ENCODE results near the gene GRB10. TPM values are rescaled to one million over a fixed set of nuclear protein-coding genes. Genes with fewer than 3 reads are reported as not detected.

The GRB10 gene
- total and polyA plus RNA-seq, 4 donors: 11.6 to 68.6 (median 41.0) TPM

DNA sequence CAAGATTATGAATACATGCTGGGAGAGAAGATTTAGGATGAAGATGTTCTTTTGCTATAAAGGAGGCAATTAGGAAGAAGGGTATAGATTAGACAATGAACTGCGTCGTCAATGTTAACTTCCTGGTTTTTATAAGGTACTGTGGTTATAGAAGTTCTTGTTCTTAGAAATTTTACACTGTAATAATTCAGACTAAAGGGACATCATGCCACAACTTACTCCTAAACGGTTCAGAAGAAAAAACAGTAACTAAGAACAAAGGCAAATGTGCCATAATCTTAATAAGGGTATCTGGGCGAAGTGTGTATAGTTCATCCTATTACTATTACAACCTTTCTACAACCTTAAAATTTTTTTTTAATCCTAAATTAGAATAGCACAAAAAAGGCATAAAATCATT is 186.2 kb downstream of the GRB10 start:
- no peak overlapping the region for H3K4me3 ChIP-seq
- H3K4me1 ChIP-seq (ENCODE audit: control insufficient read depth in 5 of 5, insufficient read depth in 5 of 5, low read length in 5 of 5): peaks cover 0 to 1% (median 0%) of the 10 kb centered on the region in 5 donors
- H3K9ac ChIP-seq (ENCODE audit: insufficient read depth in 1 of 2, low read length in 2 of 2): no peak overlapping the region
- TF ChIP-seq, protein P1, sequence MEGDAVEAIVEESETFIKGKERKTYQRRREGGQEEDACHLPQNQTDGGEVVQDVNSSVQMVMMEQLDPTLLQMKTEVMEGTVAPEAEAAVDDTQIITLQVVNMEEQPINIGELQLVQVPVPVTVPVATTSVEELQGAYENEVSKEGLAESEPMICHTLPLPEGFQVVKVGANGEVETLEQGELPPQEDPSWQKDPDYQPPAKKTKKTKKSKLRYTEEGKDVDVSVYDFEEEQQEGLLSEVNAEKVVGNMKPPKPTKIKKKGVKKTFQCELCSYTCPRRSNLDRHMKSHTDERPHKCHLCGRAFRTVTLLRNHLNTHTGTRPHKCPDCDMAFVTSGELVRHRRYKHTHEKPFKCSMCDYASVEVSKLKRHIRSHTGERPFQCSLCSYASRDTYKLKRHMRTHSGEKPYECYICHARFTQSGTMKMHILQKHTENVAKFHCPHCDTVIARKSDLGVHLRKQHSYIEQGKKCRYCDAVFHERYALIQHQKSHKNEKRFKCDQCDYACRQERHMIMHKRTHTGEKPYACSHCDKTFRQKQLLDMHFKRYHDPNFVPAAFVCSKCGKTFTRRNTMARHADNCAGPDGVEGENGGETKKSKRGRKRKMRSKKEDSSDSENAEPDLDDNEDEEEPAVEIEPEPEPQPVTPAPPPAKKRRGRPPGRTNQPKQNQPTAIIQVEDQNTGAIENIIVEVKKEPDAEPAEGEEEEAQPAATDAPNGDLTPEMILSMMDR (IDR thresholded peaks at IDR 0.05; ENCODE audit: control extremely low read depth, extremely low read depth): no peak
- no peak overlapping the region for H3K27ac ChIP-seq (ENCODE audit: low read depth in 1 of 2, low read length in 1 of 2)
- H3K36me3 ChIP-seq (ENCODE audit: control insufficient read depth in 4 of 4, insufficient read depth in 4 of 4, low read length in 4 of 4): peaks cover 8 to 34% (median 14%) of the 10 kb centered on the region in 4 donors
- no peak for DNase-seq
- no peaks in the 10 kb centered on the region for H3K9me3 ChIP-seq (ENCODE audit: control insufficient read depth in 4 of 4, insufficient read depth in 3 of 4, low read length in 3 of 4)
- no peak for ATAC-seq (ENCODE audit: insufficient read depth, low FRiP score)
- 79 to 86% methylated on average over 4 of the region's 4 CpGs for WGBS, 2 donors
- no peaks in the 10 kb centered on the region for H3K27me3 ChIP-seq (ENCODE audit: control insufficient read depth in 3 of 3, insufficient read depth in 3 of 3, low read length in 2 of 3)

DNA sequence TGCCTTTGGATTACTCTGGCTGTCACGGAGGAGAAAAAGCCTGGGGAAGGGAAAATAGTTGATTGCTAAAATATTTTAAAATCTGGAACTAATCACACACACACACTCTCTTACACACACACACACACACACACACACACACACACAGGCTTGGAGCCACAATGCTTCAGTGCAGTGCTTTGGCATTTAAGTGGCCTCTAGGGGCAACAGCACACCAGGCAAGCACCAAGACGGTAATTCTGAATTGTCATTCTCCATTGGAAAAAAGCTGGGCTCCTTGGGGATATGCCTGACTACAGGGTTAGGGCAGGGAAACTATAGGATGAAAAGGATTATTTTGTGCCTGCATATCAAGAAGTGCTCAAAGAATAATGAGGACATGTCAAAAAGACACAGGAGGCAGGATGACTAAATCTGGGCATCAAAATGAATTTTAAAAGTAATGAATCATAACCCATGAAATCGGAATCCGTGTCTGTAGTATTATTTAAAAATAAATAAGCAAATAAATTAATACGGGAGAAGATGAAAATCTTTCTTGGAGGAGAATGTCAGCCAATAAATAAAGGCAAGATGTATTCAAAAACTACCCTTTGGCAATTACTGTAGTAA is 187.1 kb downstream of the GRB10 start:
- no peak overlapping the region for H3K27ac ChIP-seq (ENCODE audit: low read depth in 1 of 2, low read length in 1 of 2)
- TF ChIP-seq, protein P1 (IDR thresholded peaks at IDR 0.05; ENCODE audit: control extremely low read depth, extremely low read depth): peak; percentile 36
- DNase-seq (peak; percentile 34 to 67 (median 57)), ATAC-seq (ENCODE audit: insufficient read depth, low FRiP score) (no peak)
- H3K4me3 ChIP-seq: no peak overlapping the region
- WGBS, 2 donors: 75% methylated on average over 5 of the region's 5 CpGs
- H3K9ac ChIP-seq (ENCODE audit: insufficient read depth in 1 of 2, low read length in 2 of 2): no peak overlapping the region
- peaks cover 0 to 1% (median 0%) of the 10 kb centered on the region in 5 donors for H3K4me1 ChIP-seq (ENCODE audit: control insufficient read depth in 5 of 5, insufficient read depth in 5 of 5, low read length in 5 of 5)
- no peaks in the 10 kb centered on the region for H3K9me3 ChIP-seq (ENCODE audit: control insufficient read depth in 4 of 4, insufficient read depth in 3 of 4, low read length in 3 of 4)
- peaks cover 8 to 34% (median 14%) of the 10 kb centered on the region in 4 donors for H3K36me3 ChIP-seq (ENCODE audit: control insufficient read depth in 4 of 4, insufficient read depth in 4 of 4, low read length in 4 of 4)
- H3K27me3 ChIP-seq (ENCODE audit: control insufficient read depth in 3 of 3, insufficient read depth in 3 of 3, low read length in 2 of 3): no peaks in the 10 kb centered on the region

DNA sequence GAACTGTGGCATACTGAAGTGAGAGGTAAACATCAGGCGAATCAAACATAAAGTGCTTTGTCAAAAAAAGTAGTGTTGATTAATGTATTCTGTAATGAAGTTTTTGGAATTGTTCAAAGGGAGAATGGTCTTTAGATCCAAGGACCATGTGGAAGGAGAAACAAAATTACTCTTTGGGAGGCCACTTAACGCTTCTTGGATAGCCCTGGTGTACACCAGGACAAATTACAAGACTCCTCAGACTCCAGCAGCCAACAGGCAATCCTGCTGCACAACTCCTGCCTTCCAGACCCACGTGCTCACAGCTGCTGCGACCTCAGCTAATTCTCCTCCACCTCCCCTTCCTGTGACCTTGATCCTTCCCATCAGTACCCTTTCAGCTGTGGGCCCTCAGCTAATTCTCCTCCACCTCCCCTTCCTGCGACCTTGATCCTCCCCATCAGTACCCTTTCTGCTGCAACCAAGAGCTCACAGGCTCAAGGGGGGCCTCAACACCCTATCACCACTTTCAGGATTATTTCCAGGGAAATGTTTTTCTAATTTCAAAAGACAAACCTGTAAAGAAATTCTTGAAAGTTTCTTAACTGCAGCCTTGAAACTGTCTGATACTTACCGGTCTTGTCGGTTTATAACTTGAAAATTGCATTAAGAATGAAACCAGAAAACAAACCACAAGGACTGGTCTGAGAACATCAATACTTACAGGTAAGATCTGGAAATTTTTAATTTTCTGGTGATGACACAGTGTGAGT is 187.8 kb downstream of the GRB10 start:
- peaks cover 8 to 33% (median 14%) of the 10 kb centered on the region in 4 donors for H3K36me3 ChIP-seq (ENCODE audit: control insufficient read depth in 4 of 4, insufficient read depth in 4 of 4, low read length in 4 of 4)
- WGBS, 2 donors: 80 to 91% methylated on average over 7 of the region's 7 CpGs
- no peak for DNase-seq
- no peak overlapping the region for H3K27ac ChIP-seq (ENCODE audit: low read depth in 1 of 2, low read length in 1 of 2)
- H3K9ac ChIP-seq (ENCODE audit: insufficient read depth in 1 of 2, low read length in 2 of 2): no peak overlapping the region
- no peak overlapping the region for H3K4me3 ChIP-seq
- H3K9me3 ChIP-seq (ENCODE audit: control insufficient read depth in 4 of 4, insufficient read depth in 3 of 4, low read length in 3 of 4): no peaks in the 10 kb centered on the region
- peaks cover 0 to 1% (median 0%) of the 10 kb centered on the region in 5 donors for H3K4me1 ChIP-seq (ENCODE audit: control insufficient read depth in 5 of 5, insufficient read depth in 5 of 5, low read length in 5 of 5)
- ATAC-seq (ENCODE audit: insufficient read depth, low FRiP score): no peak
- H3K27me3 ChIP-seq (ENCODE audit: control insufficient read depth in 3 of 3, insufficient read depth in 3 of 3, low read length in 2 of 3): no peaks in the 10 kb centered on the region
- TF ChIP-seq, protein P1 (IDR thresholded peaks at IDR 0.05; ENCODE audit: control extremely low read depth, extremely low read depth): no peak

Measured in lung (tissue), 12 donors.